SHP77 treated with DMSO at 0.1 percent for 48 hours (cell line): Measurements from ENCODE around the gene FIGLA.
"Not testable (repeated sequence)": the region's sequence is repeated elsewhere in the genome, so short reads cannot be mapped to it uniquely, and the experiment has no call there.

Experiments
- DNase-seq: peaks from one replicate; lab custom pipeline; 2025; lab: John Stamatoyannopoulos, UW

FIGLA gene

DNA sequence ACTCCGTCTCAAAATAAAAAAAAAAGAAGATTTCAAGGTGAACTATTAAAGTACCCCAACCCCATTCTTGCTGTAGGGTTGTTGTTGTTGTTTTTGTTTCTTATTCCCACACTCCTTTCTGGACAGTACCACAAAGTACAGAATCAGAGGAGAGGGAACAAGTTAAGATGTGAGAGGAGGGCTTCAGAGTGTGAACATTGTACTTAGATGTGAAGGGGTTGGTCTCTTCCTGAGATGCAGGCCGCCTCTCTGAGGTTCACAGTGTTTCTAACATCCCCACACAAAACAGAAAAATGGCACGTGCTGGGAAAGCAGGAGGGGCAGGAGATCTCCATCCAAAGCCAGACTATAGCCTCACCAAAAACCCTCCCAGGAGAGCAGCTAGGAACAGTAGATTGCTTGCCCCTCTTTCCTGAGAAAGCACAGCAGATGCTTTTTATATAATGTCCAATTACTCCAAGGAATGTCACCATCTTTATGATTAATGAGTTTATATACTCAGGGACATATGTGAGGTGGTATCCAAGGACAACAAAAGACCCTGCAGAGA is 45.1 kb downstream of the FIGLA start:
- no peak for DNase-seq

GRCh38 chr2:70744397-70744796 is 46.0 kb downstream of the FIGLA start:
- DNase-seq = no peak

DNA sequence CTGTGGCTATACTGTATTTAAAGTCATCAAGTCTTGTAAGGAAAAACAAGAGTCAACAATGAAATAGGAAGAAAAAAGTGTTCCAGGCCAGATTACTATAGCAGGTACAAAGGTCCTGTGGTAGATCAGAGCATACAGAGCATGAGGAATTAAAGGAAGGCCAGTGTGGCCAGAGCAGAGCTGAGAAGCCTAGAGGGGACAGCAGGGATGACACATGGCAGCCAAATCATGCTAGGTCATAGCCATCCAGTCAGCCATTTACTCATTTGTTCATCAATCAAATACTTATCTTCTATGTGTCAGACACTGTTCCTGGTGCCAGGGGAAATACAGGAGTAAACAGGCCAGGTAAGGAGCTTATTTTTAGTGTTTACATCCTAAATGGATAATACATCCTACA is 46.8 kb downstream of the FIGLA start:
- DNase-seq = no peak

- DNase-seq = no peak
Observed at GRCh38 chr2:70743068-70743467, 47.4 kb downstream of the FIGLA start.

- DNase-seq = not testable (repeated sequence)
Observed at GRCh38 chr2:70739492-70739891, 51.0 kb downstream of the FIGLA start.

- no peak for DNase-seq
Observed at GRCh38 chr2:70738159-70738558, 52.3 kb downstream of the FIGLA start.

GRCh38 chr2:70735071-70735470 is 55.4 kb downstream of the FIGLA start:
- no peak for DNase-seq

- DNase-seq = no peak
Observed at GRCh38 chr2:70733646-70734180, 56.7 kb downstream of the FIGLA start.

GRCh38 chr2:70732766-70733645 is 57.4 kb downstream of the FIGLA start:
- no peak for DNase-seq

DNA sequence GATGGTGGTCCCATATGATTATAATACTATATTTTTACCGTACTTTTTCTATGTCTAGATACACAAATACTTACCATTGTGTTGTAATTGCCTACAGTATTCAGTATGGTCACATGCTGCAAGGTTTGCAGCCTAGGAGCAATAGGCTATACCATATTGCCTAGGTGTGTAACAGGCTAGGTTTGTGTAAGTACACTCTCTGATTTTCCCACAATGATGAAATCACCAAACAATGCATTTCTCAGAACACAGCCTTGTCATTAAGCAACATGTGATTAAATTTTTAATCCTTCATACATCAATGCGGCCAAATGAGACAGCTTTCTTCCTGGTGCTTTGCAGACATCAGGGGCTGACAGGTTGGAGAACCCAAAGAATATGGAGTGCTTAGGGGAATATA is 59.7 kb downstream of the FIGLA start:
- DNase-seq = no peak

- DNase-seq = no peak
Observed at GRCh38 chr2:70729647-70730046, 60.8 kb downstream of the FIGLA start.

- no peak for DNase-seq
Observed at GRCh38 chr2:70728128-70728527, 62.3 kb downstream of the FIGLA start.
